ENCODE data around the gene ADGRB3.
"Not testable (repeated sequence)": the region's sequence is repeated elsewhere in the genome, so short reads cannot be mapped to it uniquely, and the experiment has no call there.

ADGRB3 gene

GRCh38 chr6:69090132-69090531 is 455.1 kb downstream of the ADGRB3 start:
- Mint-ChIP-seq H3K27ac (no peak overlapping the region), H3K4me1 (no peaks in the 10 kb centered on the region), H3K36me3 (no peaks in the 10 kb centered on the region), H3K27me3 (no peaks in the 10 kb centered on the region), H3K4me3 (no peak overlapping the region), H3K9me3 (peaks cover 1% of the 10 kb centered on the region)
- ATAC-seq (ENCODE audit: low read depth) = no peak
- no peak for DNase-seq (ENCODE audit: low spot score in 2 of 2)

DNA sequence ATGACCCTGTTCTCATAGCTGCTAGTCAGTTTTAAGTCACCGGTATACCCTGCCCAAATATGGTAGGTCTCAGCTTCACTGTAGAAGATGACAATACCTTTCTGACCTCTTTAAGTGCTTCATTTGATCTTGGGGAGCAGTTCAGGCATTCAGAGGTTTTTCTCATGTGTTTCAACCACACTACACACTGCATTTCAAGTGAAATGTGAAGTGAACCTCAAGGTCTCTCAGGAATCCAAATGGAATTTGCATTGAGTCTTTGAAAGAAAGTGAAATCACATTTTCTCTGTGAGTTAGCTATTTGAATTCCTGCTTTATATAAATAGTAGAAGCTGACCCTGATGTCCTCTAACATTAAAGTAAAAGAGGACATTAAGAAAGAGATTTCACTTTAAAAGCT is 461.6 kb downstream of the ADGRB3 start:
- peaks cover 3% of the 10 kb centered on the region for H3K9me3 Mint-ChIP-seq

DNA sequence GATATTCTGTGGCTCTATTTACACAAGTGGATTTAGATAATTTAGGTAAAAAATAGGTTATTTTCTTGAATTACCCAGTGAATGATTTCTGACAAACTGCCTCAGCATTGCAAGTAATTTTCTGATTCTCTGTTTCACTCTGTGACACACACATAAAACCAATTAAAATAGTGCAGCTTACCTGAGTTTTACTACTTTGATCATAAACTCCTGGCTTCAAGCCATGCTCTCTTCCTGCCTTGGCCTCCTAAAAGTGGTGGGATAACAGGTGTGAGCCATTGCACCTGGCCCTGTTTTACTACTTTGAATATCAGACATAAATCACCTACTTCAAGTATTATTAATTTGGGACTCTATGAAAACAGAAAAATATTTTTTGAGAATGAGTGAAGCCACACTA is 462.9 kb downstream of the ADGRB3 start:
- no peak overlapping the region for H3K4me3 Mint-ChIP-seq
- H3K4me1 Mint-ChIP-seq = no peaks in the 10 kb centered on the region
- no peaks in the 10 kb centered on the region for H3K36me3 Mint-ChIP-seq
- ATAC-seq (ENCODE audit: low read depth) (no peak), DNase-seq (ENCODE audit: low spot score in 2 of 2) (no peak)
- no peaks in the 10 kb centered on the region for H3K27me3 Mint-ChIP-seq
- peaks cover 2% of the 10 kb centered on the region for H3K9me3 Mint-ChIP-seq
- H3K27ac Mint-ChIP-seq = no peak overlapping the region

More for the DNA sequence above, 461.6 kb downstream of the ADGRB3 start:
- Mint-ChIP-seq H3K27me3 (no peaks in the 10 kb centered on the region), H3K36me3 (no peaks in the 10 kb centered on the region), H3K4me1 (no peaks in the 10 kb centered on the region), H3K4me3 (no peak overlapping the region), H3K27ac (no peak overlapping the region)
- DNase-seq (ENCODE audit: low spot score in 2 of 2) (no peak), ATAC-seq (ENCODE audit: low read depth) (no peak)

- Mint-ChIP-seq H3K36me3 (no peaks in the 10 kb centered on the region), H3K27me3 (no peaks in the 10 kb centered on the region)
Measured at GRCh38 chr6:69098910-69099309, 463.8 kb downstream of the ADGRB3 start.

DNA sequence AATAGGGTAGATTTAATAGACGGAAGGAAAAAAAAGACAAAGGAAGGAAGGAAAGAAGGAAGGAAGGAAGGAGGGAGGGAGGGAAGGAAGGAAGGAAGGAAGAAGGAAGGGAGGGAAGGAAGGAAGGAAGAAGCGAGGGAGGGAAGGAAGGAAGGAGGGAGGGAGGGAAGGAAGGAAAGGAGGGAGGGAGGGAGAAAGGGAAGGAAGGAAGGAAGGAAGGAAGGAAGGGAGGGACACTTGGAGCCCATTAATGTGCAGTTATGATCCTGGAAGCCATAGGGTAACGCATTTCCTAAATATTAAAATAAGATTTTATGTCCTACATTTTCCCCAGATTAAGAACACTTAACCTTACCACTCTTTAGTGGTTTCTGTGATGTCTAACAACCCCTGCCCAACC is 465.7 kb downstream of the ADGRB3 start:
- no peak for ATAC-seq (ENCODE audit: low read depth)
- Mint-ChIP-seq H3K36me3 (no peaks in the 10 kb centered on the region), H3K27me3 (peaks cover 1% of the 10 kb centered on the region), H3K27ac (no peak overlapping the region), H3K9me3 (peaks cover 3% of the 10 kb centered on the region), H3K4me1 (no peaks in the 10 kb centered on the region), H3K4me3 (no peak overlapping the region)
- DNase-seq (ENCODE audit: low spot score in 2 of 2) = no peak

More at GRCh38 chr6:69098910-69099309, 463.8 kb downstream of the ADGRB3 start:
- H3K27ac Mint-ChIP-seq = no peak overlapping the region
- no peak for DNase-seq (ENCODE audit: low spot score in 2 of 2)
- no peak for ATAC-seq (ENCODE audit: low read depth)
- peaks cover 2% of the 10 kb centered on the region for H3K9me3 Mint-ChIP-seq
- H3K4me3 Mint-ChIP-seq = no peak overlapping the region
- H3K4me1 Mint-ChIP-seq = no peaks in the 10 kb centered on the region

DNA sequence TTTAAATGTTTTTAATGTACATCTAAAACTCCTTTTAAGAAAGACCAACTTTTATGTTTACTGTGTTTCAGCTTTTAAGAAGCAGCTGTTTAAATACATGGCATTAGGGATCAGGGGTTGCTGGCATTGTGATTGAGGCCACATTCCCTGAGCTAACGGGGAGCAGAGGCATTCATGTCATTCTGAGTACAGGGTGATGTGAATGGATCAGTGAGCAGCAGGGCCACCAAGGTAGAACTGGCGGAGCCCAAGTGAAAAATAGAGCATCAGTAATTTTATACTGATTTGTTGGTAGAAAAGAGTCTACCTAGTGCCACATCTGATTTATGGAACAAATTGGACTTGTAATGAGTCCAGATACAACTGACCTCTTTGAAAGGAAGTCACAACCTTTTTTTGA is 467.3 kb downstream of the ADGRB3 start:
- no peak for DNase-seq (ENCODE audit: low spot score in 2 of 2)
- no peak overlapping the region for H3K27ac Mint-ChIP-seq
- no peaks in the 10 kb centered on the region for H3K4me1 Mint-ChIP-seq
- no peak overlapping the region for H3K4me3 Mint-ChIP-seq
- ATAC-seq (ENCODE audit: low read depth) = no peak
- no peaks in the 10 kb centered on the region for H3K36me3 Mint-ChIP-seq
- H3K9me3 Mint-ChIP-seq = peaks cover 3% of the 10 kb centered on the region
- H3K27me3 Mint-ChIP-seq = peaks cover 1% of the 10 kb centered on the region

DNA sequence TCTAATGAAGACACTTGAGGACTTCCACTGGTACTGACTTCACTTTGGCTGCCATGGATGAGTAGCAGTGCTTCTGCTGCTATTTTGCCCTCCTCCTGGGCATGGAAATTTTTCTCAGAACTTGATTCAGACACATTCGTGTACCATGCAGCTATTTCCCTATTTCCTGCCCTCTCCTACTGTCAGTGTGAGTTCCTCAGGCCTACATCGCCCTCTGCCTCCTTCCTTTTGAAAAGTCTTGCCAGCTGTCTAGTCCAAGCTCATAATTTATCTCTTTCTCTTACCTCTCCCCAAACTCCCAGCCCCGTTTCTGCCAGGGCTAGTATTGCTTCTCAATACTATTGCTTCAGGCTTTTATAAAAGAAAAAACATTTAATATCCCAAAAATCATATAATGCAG is 470.2 kb downstream of the ADGRB3 start:
- DNase-seq (ENCODE audit: low spot score in 2 of 2) (no peak), ATAC-seq (ENCODE audit: low read depth) (no peak)
- Mint-ChIP-seq H3K36me3 (no peaks in the 10 kb centered on the region), H3K9me3 (peaks cover 5% of the 10 kb centered on the region), H3K27me3 (peaks cover 1% of the 10 kb centered on the region), H3K4me1 (no peaks in the 10 kb centered on the region), H3K27ac (no peak overlapping the region), H3K4me3 (no peak overlapping the region)

GRCh38 chr6:69106511-69106910 is 471.4 kb downstream of the ADGRB3 start:
- Mint-ChIP-seq H3K27me3 (peaks cover 1% of the 10 kb centered on the region), H3K27ac (no peak overlapping the region), H3K4me3 (no peak overlapping the region), H3K4me1 (no peaks in the 10 kb centered on the region), H3K36me3 (no peaks in the 10 kb centered on the region), H3K9me3 (peaks cover 3% of the 10 kb centered on the region)
- no peak for DNase-seq (ENCODE audit: low spot score in 2 of 2)
- no peak for ATAC-seq (ENCODE audit: low read depth)

GRCh38 chr6:69111301-69111700 is 476.2 kb downstream of the ADGRB3 start:
- Mint-ChIP-seq H3K27me3 (peaks cover 1% of the 10 kb centered on the region), H3K9me3 (peaks cover 6% of the 10 kb centered on the region), H3K27ac (no peak overlapping the region), H3K4me1 (no peaks in the 10 kb centered on the region), H3K4me3 (no peak overlapping the region), H3K36me3 (no peaks in the 10 kb centered on the region)
- no peak for ATAC-seq (ENCODE audit: low read depth)
- no peak for DNase-seq (ENCODE audit: low spot score in 2 of 2)

DNA sequence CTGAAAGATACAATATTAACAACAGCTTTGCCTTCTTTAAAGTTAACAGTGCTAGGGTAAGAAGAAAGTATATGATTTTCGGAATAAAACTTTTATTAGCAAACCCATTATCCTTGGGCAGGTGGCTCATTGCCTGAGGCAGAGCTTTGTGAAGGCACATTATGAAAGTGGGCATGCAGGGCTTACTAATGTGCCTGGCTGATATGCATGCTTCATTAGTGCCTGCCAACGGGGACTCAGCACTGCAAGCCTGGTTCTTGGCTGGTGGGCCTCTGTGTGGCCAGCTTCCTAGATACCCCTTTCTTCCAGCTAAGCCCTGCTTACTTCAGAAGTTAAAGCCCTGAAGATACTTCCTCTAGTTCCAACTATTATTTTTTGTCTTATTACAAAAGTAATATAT is 481.6 kb downstream of the ADGRB3 start:
- Mint-ChIP-seq H3K27me3 (peaks cover 1% of the 10 kb centered on the region), H3K4me3 (no peak overlapping the region), H3K4me1 (no peaks in the 10 kb centered on the region), H3K27ac (no peak overlapping the region), H3K36me3 (no peaks in the 10 kb centered on the region), H3K9me3 (peaks cover 4% of the 10 kb centered on the region)
- no peak for ATAC-seq (ENCODE audit: low read depth)
- no peak for DNase-seq (ENCODE audit: low spot score in 2 of 2)

DNA sequence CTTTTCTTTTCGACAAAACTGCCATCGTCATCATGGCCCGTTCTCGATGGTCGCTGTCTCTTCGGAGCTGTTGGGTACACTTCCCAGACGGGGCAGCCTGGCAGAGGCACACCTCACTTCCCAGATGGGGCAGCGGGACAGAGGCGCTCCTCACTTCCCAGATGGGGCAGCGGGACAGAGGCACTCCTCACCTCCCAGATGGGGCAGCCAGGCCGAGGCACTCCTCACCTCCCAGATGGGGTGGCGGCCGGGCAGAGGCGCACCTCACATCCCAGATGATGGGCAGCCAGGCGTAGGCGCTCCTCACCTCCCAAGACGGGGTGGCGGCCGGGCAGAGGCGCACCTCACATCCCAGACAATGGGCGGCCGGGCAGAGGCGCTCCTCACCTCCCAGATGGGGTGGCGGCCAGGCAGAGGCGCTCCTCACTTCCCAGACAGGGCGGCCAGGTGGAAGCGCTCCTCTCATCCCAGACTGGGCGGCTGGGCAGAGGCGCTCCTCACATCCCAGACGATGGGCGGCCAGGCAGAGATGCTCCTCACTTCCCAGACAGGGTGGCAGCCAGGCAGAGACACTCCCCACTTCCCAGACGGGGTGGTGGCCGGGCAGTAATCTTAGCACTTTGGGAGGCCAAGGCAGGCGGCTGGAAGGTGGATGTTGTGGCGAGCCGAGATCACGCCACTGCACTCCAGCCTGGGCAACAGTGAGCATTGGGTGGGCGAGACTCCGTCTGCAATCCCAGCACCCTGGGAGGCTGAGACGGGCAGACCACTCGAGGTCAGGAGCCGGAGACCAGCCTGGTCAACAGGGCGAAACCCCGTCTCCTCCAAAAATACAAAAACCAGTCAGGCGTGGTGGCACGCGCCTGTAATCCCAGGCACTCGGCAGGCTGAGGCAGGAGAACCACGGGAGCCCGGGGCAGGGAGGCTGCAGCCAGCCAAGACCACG is 486.7 kb downstream of the ADGRB3 start:
- DNase-seq (ENCODE audit: low spot score in 2 of 2); H3K4me3 Mint-ChIP-seq; H3K36me3 Mint-ChIP-seq; H3K27me3 Mint-ChIP-seq; H3K9me3 Mint-ChIP-seq; H3K4me1 Mint-ChIP-seq; H3K27ac Mint-ChIP-seq; ATAC-seq (ENCODE audit: low read depth): not testable (repeated sequence)

GRCh38 chr6:69122407-69122773 is 487.3 kb downstream of the ADGRB3 start:
- no peaks in the 10 kb centered on the region for H3K4me1 Mint-ChIP-seq
- H3K27ac Mint-ChIP-seq = no peak overlapping the region
- no peak for DNase-seq (ENCODE audit: low spot score in 2 of 2)
- H3K36me3 Mint-ChIP-seq = no peaks in the 10 kb centered on the region
- H3K9me3 Mint-ChIP-seq = no peaks in the 10 kb centered on the region
- H3K27me3 Mint-ChIP-seq = no peaks in the 10 kb centered on the region
- ATAC-seq (ENCODE audit: low read depth) = no peak
- no peak overlapping the region for H3K4me3 Mint-ChIP-seq

DNA sequence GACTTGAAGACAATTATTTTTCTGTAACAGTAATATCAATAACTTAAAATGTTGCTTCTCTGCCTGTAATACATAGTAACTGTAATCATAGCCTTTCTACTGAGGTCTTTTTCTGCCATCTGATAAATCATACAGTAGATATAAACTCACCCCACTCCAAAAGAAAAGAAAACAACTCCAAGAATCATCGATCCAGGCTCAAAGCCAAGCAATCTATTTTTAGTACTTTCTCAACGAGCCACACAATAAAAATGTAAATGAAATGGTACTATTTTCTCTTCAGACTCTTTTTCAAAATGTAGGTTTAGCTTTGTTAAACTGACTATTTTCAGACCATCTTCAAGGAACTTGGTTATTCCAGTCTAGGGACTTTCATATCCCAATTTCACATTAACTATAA is 493.3 kb downstream of the ADGRB3 start:
- ATAC-seq (ENCODE audit: low read depth) (no peak), DNase-seq (ENCODE audit: low spot score in 2 of 2) (no peak)
- Mint-ChIP-seq H3K27ac (no peak overlapping the region), H3K36me3 (no peaks in the 10 kb centered on the region), H3K4me1 (no peaks in the 10 kb centered on the region), H3K9me3 (peaks cover 3% of the 10 kb centered on the region), H3K27me3 (no peaks in the 10 kb centered on the region), H3K4me3 (no peak overlapping the region)

- no peaks in the 10 kb centered on the region for H3K4me1 Mint-ChIP-seq
- DNase-seq (ENCODE audit: low spot score in 2 of 2) (no peak), ATAC-seq (ENCODE audit: low read depth) (no peak)
- no peak overlapping the region for H3K27ac Mint-ChIP-seq
- no peaks in the 10 kb centered on the region for H3K27me3 Mint-ChIP-seq
- no peak overlapping the region for H3K4me3 Mint-ChIP-seq
- peaks cover 3% of the 10 kb centered on the region for H3K9me3 Mint-ChIP-seq
- H3K36me3 Mint-ChIP-seq = no peaks in the 10 kb centered on the region
Measured at GRCh38 chr6:69129046-69129445, 494.0 kb downstream of the ADGRB3 start.

DNA sequence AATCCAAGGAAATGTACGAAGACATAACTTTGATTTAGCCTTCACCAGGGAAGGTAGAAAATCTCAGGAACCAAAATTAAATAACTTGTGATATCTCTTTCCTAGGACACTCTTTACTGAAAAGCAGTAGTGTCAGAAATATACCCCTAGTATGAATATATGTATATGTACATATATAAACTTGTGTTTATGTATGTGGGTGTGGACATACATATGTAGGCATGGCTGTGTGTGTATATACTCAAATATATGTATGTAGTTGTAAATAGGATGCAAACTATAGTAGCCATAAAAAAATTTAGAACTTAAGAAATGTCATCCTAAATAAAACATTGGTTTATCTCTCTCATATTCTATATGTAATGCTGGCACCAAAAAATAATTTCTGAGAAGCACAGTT is 500.8 kb downstream of the ADGRB3 start:
- no peak overlapping the region for H3K27ac Mint-ChIP-seq
- no peaks in the 10 kb centered on the region for H3K27me3 Mint-ChIP-seq
- no peaks in the 10 kb centered on the region for H3K36me3 Mint-ChIP-seq
- H3K9me3 Mint-ChIP-seq = peaks cover 1% of the 10 kb centered on the region
- H3K4me3 Mint-ChIP-seq = no peak overlapping the region
- no peak for DNase-seq (ENCODE audit: low spot score in 2 of 2)
- ATAC-seq (ENCODE audit: low read depth) = no peak
- no peaks in the 10 kb centered on the region for H3K4me1 Mint-ChIP-seq
